ENCODE measurements around the gene LRRC4B. TPM values are rescaled to one million over a fixed set of nuclear protein-coding genes. Genes with fewer than 3 reads are reported as not detected.

The LRRC4B gene
- polyA plus RNA-seq, 1 donor (not counting 4 experiments of a cell fraction or from before 2014, with no cell fraction given), result not detected

DNA sequence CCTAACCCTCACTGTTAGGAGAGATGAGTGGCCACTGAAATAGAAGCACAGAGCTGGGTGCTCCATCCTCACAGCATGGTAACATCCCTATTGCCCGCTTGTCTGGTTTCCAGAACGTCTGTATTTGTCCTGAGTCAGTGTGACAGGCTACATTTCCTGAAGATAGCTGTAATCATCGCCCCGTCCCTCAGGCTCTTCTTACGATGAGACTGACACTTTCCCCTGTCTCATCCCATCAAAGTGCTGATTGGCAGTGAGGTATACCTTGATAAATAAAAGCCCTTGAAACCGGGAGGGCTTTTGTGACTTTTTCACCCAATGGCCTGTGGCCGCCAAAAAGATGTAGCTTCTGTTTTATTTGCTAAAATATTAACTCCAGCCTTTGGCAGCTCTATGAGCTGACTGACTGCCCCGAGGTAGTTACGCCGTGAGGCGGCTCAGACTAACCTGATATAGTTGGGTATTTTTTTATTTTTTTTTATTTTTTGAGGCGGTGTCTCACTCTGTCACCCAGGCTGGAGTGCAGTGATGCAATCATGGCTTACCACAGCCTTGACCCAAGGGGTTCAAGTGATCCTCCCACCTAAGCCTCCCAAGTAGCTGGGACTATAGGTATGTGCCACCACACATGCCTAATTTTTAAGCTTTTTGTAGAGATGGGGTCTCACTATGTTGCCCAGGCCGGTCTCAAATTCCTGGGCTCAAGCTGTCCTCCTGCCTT, 5.7 kb upstream of the LRRC4B start:
- H3K9me3 ChIP-seq (ENCODE audit: control insufficient read depth, low read depth, low read length), result no peaks in the 10 kb centered on the region
- no peak overlapping the region for H3K4me3 ChIP-seq (ENCODE audit: control insufficient read depth in 2 of 3, extremely low read depth in 1 of 3, insufficient read depth in 2 of 3, low read depth in 1 of 3, low read length in 3 of 3)
- FAIRE-seq (no peak), DNase-seq (ENCODE audit: low read depth, low spot score) (no peak)
- no peak overlapping the region for H3K27ac ChIP-seq (ENCODE audit: control insufficient read depth, insufficient read depth, low read length)
- dilution Hi-C loops (cut with MboI; ENCODE audit: extremely low pct_ligation_motif_present, low sequenced_read_pairs), result no loop called here
- no peaks in the 10 kb centered on the region for H3K36me3 ChIP-seq (ENCODE audit: control insufficient read depth in 2 of 2, extremely low read depth in 1 of 2, insufficient read depth in 2 of 2, low read length in 2 of 2)
- no peaks in the 10 kb centered on the region for H3K9me1 ChIP-seq (ENCODE audit: control insufficient read depth, extremely low read depth, insufficient read depth, low read length)
- TF ChIP-seq, protein P1, sequence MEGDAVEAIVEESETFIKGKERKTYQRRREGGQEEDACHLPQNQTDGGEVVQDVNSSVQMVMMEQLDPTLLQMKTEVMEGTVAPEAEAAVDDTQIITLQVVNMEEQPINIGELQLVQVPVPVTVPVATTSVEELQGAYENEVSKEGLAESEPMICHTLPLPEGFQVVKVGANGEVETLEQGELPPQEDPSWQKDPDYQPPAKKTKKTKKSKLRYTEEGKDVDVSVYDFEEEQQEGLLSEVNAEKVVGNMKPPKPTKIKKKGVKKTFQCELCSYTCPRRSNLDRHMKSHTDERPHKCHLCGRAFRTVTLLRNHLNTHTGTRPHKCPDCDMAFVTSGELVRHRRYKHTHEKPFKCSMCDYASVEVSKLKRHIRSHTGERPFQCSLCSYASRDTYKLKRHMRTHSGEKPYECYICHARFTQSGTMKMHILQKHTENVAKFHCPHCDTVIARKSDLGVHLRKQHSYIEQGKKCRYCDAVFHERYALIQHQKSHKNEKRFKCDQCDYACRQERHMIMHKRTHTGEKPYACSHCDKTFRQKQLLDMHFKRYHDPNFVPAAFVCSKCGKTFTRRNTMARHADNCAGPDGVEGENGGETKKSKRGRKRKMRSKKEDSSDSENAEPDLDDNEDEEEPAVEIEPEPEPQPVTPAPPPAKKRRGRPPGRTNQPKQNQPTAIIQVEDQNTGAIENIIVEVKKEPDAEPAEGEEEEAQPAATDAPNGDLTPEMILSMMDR (optimal IDR thresholded peaks at IDR 0.05 in 1 of 3, IDR thresholded peaks at IDR 0.05 in 1 of 3, conservative IDR thresholded peaks at IDR 0.05 in 1 of 3; ENCODE audit: extremely low read depth in 1 of 3, insufficient read depth in 2 of 3, low read length in 3 of 3), result no peak
- TF ChIP-seq EZH2 (IDR thresholded peaks at IDR 0.05; ENCODE audit: low read length), result no peak
- H3K4me1 ChIP-seq (ENCODE audit: control insufficient read depth, extremely low read depth, insufficient read depth, low read length), result no peaks in the 10 kb centered on the region
- no peak overlapping the region for H2AFZ ChIP-seq (ENCODE audit: control insufficient read depth, low read length)
- no peaks in the 10 kb centered on the region for H3K79me2 ChIP-seq (ENCODE audit: control insufficient read depth, insufficient read depth, low read length)
- H4K20me1 ChIP-seq (ENCODE audit: control insufficient read depth, extremely low read depth, insufficient read depth, low read length), result no peaks in the 10 kb centered on the region
- peaks cover 12% of the 10 kb centered on the region for H3K27me3 ChIP-seq (ENCODE audit: control insufficient read depth, extremely low read depth, insufficient read depth, low read length)
- no peak overlapping the region for H3K9ac ChIP-seq (ENCODE audit: control insufficient read depth, extremely low read depth, insufficient read depth, low read length)
- no peak overlapping the region for H3K4me2 ChIP-seq (ENCODE audit: control insufficient read depth, extremely low read depth, insufficient read depth, low read depth, low read length)

DNA sequence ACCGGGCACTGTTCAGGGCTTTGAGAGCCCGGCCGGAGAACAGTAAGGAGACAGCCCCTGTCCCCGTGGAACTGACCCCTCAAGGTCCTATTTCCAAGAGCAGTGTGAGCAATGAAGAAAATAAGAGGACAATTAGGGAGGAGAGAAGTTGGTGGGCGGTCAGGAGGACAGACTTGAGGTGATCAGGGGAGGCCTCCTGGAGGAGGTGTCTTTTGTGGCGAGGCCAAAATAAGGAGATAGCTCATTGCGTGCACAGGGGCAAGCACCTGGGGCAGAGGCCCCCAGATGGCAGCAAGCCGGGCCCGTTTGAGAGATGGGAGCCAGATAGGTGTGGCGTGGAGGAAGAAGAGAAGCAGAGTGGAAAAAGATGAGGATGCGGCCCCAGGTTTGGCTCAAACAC, 2.8 kb upstream of the LRRC4B start:
- no peaks in the 10 kb centered on the region for H3K4me1 ChIP-seq (ENCODE audit: control insufficient read depth, extremely low read depth, insufficient read depth, low read length)
- no peak overlapping the region for H3K9ac ChIP-seq (ENCODE audit: control insufficient read depth, extremely low read depth, insufficient read depth, low read length)
- no peaks in the 10 kb centered on the region for H4K20me1 ChIP-seq (ENCODE audit: control insufficient read depth, extremely low read depth, insufficient read depth, low read length)
- FAIRE-seq (no peak), DNase-seq (ENCODE audit: low read depth, low spot score) (no peak)
- no peak overlapping the region for H3K27ac ChIP-seq (ENCODE audit: control insufficient read depth, insufficient read depth, low read length)
- no peaks in the 10 kb centered on the region for H3K79me2 ChIP-seq (ENCODE audit: control insufficient read depth, insufficient read depth, low read length)
- H3K9me1 ChIP-seq (ENCODE audit: control insufficient read depth, extremely low read depth, insufficient read depth, low read length), result no peaks in the 10 kb centered on the region
- dilution Hi-C loops (cut with MboI; ENCODE audit: extremely low pct_ligation_motif_present, low sequenced_read_pairs), result no loop called here
- no peaks in the 10 kb centered on the region for H3K36me3 ChIP-seq (ENCODE audit: control insufficient read depth in 2 of 2, extremely low read depth in 1 of 2, insufficient read depth in 2 of 2, low read length in 2 of 2)
- no peaks in the 10 kb centered on the region for H3K9me3 ChIP-seq (ENCODE audit: control insufficient read depth, low read depth, low read length)
- TF ChIP-seq EZH2 (IDR thresholded peaks at IDR 0.05; ENCODE audit: low read length), result no peak
- TF ChIP-seq, protein P1 (optimal IDR thresholded peaks at IDR 0.05 in 1 of 3, IDR thresholded peaks at IDR 0.05 in 1 of 3, conservative IDR thresholded peaks at IDR 0.05 in 1 of 3; ENCODE audit: extremely low read depth in 1 of 3, insufficient read depth in 2 of 3, low read length in 3 of 3), result no peak
- no peak overlapping the region for H2AFZ ChIP-seq (ENCODE audit: control insufficient read depth, low read length)
- peaks cover 25% of the 10 kb centered on the region for H3K27me3 ChIP-seq (ENCODE audit: control insufficient read depth, extremely low read depth, insufficient read depth, low read length)
- H3K4me2 ChIP-seq (ENCODE audit: control insufficient read depth, extremely low read depth, insufficient read depth, low read depth, low read length), result no peak overlapping the region
- no peak overlapping the region for H3K4me3 ChIP-seq (ENCODE audit: control insufficient read depth in 2 of 3, extremely low read depth in 1 of 3, insufficient read depth in 2 of 3, low read depth in 1 of 3, low read length in 3 of 3)
